ENCODE measurements around the gene RAB11FIP5.

The RAB11FIP5 gene

GRCh38 chr2:73033142-73033765 is 79.5 kb downstream of the RAB11FIP5 start:
- DNase-seq: no peak

- no peak for DNase-seq
Measured at GRCh38 chr2:73032702-73033097, 80.0 kb downstream of the RAB11FIP5 start.

GRCh38 chr2:73031725-73032701 is 80.7 kb downstream of the RAB11FIP5 start:
- DNase-seq: no peak

GRCh38 chr2:73031095-73031678 is 81.6 kb downstream of the RAB11FIP5 start:
- no peak for DNase-seq

- DNase-seq: no peak
Measured at GRCh38 chr2:73028841-73029240, 83.9 kb downstream of the RAB11FIP5 start.

GRCh38 chr2:73027340-73027739 is 85.4 kb downstream of the RAB11FIP5 start:
- no peak for DNase-seq

- no peak for DNase-seq
Measured at GRCh38 chr2:73023497-73023896, 89.3 kb downstream of the RAB11FIP5 start.
